Testis (tissue), 2 donors: ENCODE measurements around the gene SIK2.

Experiments
- POLR2A ChIP-seq: fragments of 450-650 bp; IDR thresholded peaks from one replicate; pipeline ENCODE4 v1.6.1; 2017; ENCODE audit warnings: antibody characterized with exemption, mild to moderate bottlenecking, moderate library complexity
- TF ChIP-seq, protein P1 (sequence below), 3 experiments: fragments of 450-650 bp in 2 of 3; fragments of 200-600 bp in 1 of 3; sonication (generic) in 1 of 3; IDR thresholded peaks; one replicate each; pipeline ENCODE4 v1.5.1; 2016 to 2019; ENCODE audit warnings: antibody characterized with exemption in 3 of 3, mild to moderate bottlenecking in 2 of 3, moderate library complexity in 1 of 3

DNA sequence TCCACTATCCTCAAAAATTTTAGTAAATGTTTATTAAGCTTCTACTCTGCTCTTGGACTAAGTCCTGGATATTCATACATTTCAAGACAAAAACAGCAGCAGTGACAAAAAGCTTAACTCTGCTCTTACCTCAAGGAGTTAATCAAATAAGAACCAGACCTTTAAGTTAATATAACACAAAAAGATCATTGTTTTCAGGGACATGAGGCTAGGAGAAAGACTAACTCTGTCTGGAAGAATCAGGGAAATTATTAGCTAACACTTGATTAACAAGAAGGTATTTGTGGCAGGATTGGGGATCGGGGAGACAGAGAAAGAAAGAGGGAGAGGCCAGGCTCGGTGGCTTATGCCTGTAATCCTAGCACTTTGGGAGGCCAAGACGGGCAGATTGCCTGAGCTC, 89.5 kb downstream of the SIK2 start:
- TF ChIP-seq, protein P1, sequence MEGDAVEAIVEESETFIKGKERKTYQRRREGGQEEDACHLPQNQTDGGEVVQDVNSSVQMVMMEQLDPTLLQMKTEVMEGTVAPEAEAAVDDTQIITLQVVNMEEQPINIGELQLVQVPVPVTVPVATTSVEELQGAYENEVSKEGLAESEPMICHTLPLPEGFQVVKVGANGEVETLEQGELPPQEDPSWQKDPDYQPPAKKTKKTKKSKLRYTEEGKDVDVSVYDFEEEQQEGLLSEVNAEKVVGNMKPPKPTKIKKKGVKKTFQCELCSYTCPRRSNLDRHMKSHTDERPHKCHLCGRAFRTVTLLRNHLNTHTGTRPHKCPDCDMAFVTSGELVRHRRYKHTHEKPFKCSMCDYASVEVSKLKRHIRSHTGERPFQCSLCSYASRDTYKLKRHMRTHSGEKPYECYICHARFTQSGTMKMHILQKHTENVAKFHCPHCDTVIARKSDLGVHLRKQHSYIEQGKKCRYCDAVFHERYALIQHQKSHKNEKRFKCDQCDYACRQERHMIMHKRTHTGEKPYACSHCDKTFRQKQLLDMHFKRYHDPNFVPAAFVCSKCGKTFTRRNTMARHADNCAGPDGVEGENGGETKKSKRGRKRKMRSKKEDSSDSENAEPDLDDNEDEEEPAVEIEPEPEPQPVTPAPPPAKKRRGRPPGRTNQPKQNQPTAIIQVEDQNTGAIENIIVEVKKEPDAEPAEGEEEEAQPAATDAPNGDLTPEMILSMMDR (IDR thresholded peaks at IDR 0.05), result no peak
- no peak for TF ChIP-seq POLR2A
